HG02938 (cell line): Measurements from ENCODE around the gene SIPA1L3.

ENCODE experiments used
- ATAC-seq: cut with Tn5 transposase; IDR thresholded peaks from one replicate; pipeline ENCODE4 v1.9.1; 2021; ENCODE audit warnings: mild to moderate bottlenecking, moderate library complexity; ENCODE audit not compliant: unreplicated experiment

SIPA1L3 gene

GRCh38 chr19:37943480-37943879, 36.5 kb downstream of the SIPA1L3 start:
- ATAC-seq, result no peak

GRCh38 chr19:37946132-37946531, 39.1 kb downstream of the SIPA1L3 start:
- no peak for ATAC-seq

GRCh38 chr19:37947778-37948177, 40.8 kb downstream of the SIPA1L3 start:
- no peak for ATAC-seq

- no peak for ATAC-seq
Measured at GRCh38 chr19:37948362-37948761, 41.4 kb downstream of the SIPA1L3 start.

- ATAC-seq, result no peak
Measured at GRCh38 chr19:37950471-37951175, 43.6 kb downstream of the SIPA1L3 start.

GRCh38 chr19:37951816-37952210, 44.8 kb downstream of the SIPA1L3 start:
- no peak for ATAC-seq

- ATAC-seq, result no peak
Measured at GRCh38 chr19:37953171-37953917, 46.3 kb downstream of the SIPA1L3 start.

GRCh38 chr19:37953918-37954303, 46.9 kb downstream of the SIPA1L3 start:
- no peak for ATAC-seq

- ATAC-seq, result no peak
Measured at GRCh38 chr19:37954421-37954874, 47.4 kb downstream of the SIPA1L3 start.

GRCh38 chr19:37955986-37956385, 49.0 kb downstream of the SIPA1L3 start:
- no peak for ATAC-seq

GRCh38 chr19:37957176-37957575, 50.2 kb downstream of the SIPA1L3 start:
- no peak for ATAC-seq

GRCh38 chr19:37959665-37960114, 52.7 kb downstream of the SIPA1L3 start:
- ATAC-seq, result no peak

GRCh38 chr19:37961198-37961597, 54.2 kb downstream of the SIPA1L3 start:
- ATAC-seq, result no peak

GRCh38 chr19:37963190-37963936, 56.4 kb downstream of the SIPA1L3 start:
- no peak for ATAC-seq

- no peak for ATAC-seq
Measured at GRCh38 chr19:37964109-37964508, 57.1 kb downstream of the SIPA1L3 start.

GRCh38 chr19:37966211-37966661, 59.2 kb downstream of the SIPA1L3 start:
- no peak for ATAC-seq

- ATAC-seq, result no peak
Measured at GRCh38 chr19:37966662-37967231, 59.7 kb downstream of the SIPA1L3 start.

GRCh38 chr19:37969695-37970094, 62.7 kb downstream of the SIPA1L3 start:
- ATAC-seq, result no peak

GRCh38 chr19:37970699-37971098, 63.7 kb downstream of the SIPA1L3 start:
- ATAC-seq, result no peak

- no peak for ATAC-seq
Measured at GRCh38 chr19:37972803-37973202, 65.8 kb downstream of the SIPA1L3 start.

- ATAC-seq, result no peak
Measured at GRCh38 chr19:37973666-37974065, 66.7 kb downstream of the SIPA1L3 start.
